Kidney tubule cell (primary cell): ENCODE measurements around the gene PPP1R2C.

ENCODE experiments used
- DNase-seq: peaks from one replicate; pipeline ENCODE4 v3.0.0-alpha.2; 2018; ENCODE audit warnings: low spot score

PPP1R2C gene

GRCh38 chrX:42748067-42748850 lies 29.7 kb downstream of the PPP1R2C start:
- peak; percentile 26 for DNase-seq

- no peak for DNase-seq
Observed at GRCh38 chrX:42746606-42747005, 31.4 kb downstream of the PPP1R2C start.

GRCh38 chrX:42740456-42740855 lies 37.5 kb downstream of the PPP1R2C start:
- no peak for DNase-seq

GRCh38 chrX:42739741-42740140 lies 38.2 kb downstream of the PPP1R2C start:
- no peak for DNase-seq

GRCh38 chrX:42739258-42739657 lies 38.7 kb downstream of the PPP1R2C start:
- DNase-seq = no peak

- DNase-seq = no peak
Observed at GRCh38 chrX:42738552-42738951, 39.4 kb downstream of the PPP1R2C start.

- DNase-seq = no peak
Observed at GRCh38 chrX:42735250-42735649, 42.7 kb downstream of the PPP1R2C start.

GRCh38 chrX:42732506-42732905 lies 45.5 kb downstream of the PPP1R2C start:
- no peak for DNase-seq
